GM12874 (cell line): ENCODE data around the gene CNOT4.

Experiments used
- CTCF ChIP-seq: IDR thresholded peaks from 2 replicates; pipeline ENCODE4 v1.5.1; 2011; ENCODE audit warnings: low read depth, mild to moderate bottlenecking, control low read depth, low read length, moderate library complexity; ENCODE audit not compliant: insufficient read depth

The CNOT4 gene

GRCh38 chr7:135326636-135327280, 183.1 kb downstream of the CNOT4 start:
- TF ChIP-seq CTCF: no peak

- TF ChIP-seq CTCF: no peak
Observed at GRCh38 chr7:135322571-135323340, 187.1 kb downstream of the CNOT4 start.

- no peak for TF ChIP-seq CTCF
Observed at GRCh38 chr7:135321556-135321955, 188.3 kb downstream of the CNOT4 start.

GRCh38 chr7:135320268-135320667, 189.6 kb downstream of the CNOT4 start:
- no peak for TF ChIP-seq CTCF

GRCh38 chr7:135317676-135318325, 192.1 kb downstream of the CNOT4 start:
- no peak for TF ChIP-seq CTCF

GRCh38 chr7:135316648-135317313, 193.1 kb downstream of the CNOT4 start:
- no peak for TF ChIP-seq CTCF

GRCh38 chr7:135313971-135314370, 195.9 kb downstream of the CNOT4 start:
- no peak for TF ChIP-seq CTCF
